HG03025 (cell line): Measurements from ENCODE around the gene AOX1.
"Not testable (repeated sequence)": the region's sequence is repeated elsewhere in the genome, so short reads cannot be mapped to it uniquely, and the experiment has no call there.

Source experiments
- ATAC-seq: cut with Tn5 transposase; IDR thresholded peaks from one replicate; pipeline ENCODE4 v1.9.1; 2021; ENCODE audit warnings: mild to moderate bottlenecking, moderate library complexity; ENCODE audit not compliant: unreplicated experiment, low FRiP score

Gene AOX1

GRCh38 chr2:200664770-200665494 is 79.1 kb downstream of the AOX1 start:
- ATAC-seq, result no peak

- no peak for ATAC-seq
Observed at GRCh38 chr2:200665626-200666453, 80.0 kb downstream of the AOX1 start.

- ATAC-seq, result no peak
Observed at GRCh38 chr2:200667413-200667812, 81.6 kb downstream of the AOX1 start.

GRCh38 chr2:200668478-200668877 is 82.7 kb downstream of the AOX1 start:
- ATAC-seq, result no peak

GRCh38 chr2:200669308-200669707 is 83.5 kb downstream of the AOX1 start:
- no peak for ATAC-seq

- ATAC-seq, result no peak
Observed at GRCh38 chr2:200670313-200670712, 84.5 kb downstream of the AOX1 start.

GRCh38 chr2:200670751-200671150 is 84.9 kb downstream of the AOX1 start:
- ATAC-seq, result no peak

- ATAC-seq, result no peak
Observed at GRCh38 chr2:200673191-200673590, 87.4 kb downstream of the AOX1 start.

- no peak for ATAC-seq
Observed at GRCh38 chr2:200674837-200675236, 89.0 kb downstream of the AOX1 start.

- ATAC-seq, result no peak
Observed at GRCh38 chr2:200677171-200677570, 91.4 kb downstream of the AOX1 start.

- no peak for ATAC-seq
Observed at GRCh38 chr2:200677721-200678532, 92.1 kb downstream of the AOX1 start.

- ATAC-seq, result no peak
Observed at GRCh38 chr2:200679127-200679526, 93.3 kb downstream of the AOX1 start.

- ATAC-seq, result no peak
Observed at GRCh38 chr2:200679535-200679934, 93.7 kb downstream of the AOX1 start.

- ATAC-seq, result no peak
Observed at GRCh38 chr2:200681697-200682096, 95.9 kb downstream of the AOX1 start.

GRCh38 chr2:200682407-200682806 is 96.6 kb downstream of the AOX1 start:
- not testable (repeated sequence) for ATAC-seq

- ATAC-seq, result no peak
Observed at GRCh38 chr2:200687922-200688920, 102.4 kb downstream of the AOX1 start.

- ATAC-seq, result no peak
Observed at GRCh38 chr2:200689115-200689514, 103.3 kb downstream of the AOX1 start.

GRCh38 chr2:200693836-200694470 is 108.1 kb downstream of the AOX1 start:
- ATAC-seq, result no peak

GRCh38 chr2:200695191-200695590 is 109.4 kb downstream of the AOX1 start:
- ATAC-seq, result no peak
